ENCODE results near the gene CERS6.

DNA sequence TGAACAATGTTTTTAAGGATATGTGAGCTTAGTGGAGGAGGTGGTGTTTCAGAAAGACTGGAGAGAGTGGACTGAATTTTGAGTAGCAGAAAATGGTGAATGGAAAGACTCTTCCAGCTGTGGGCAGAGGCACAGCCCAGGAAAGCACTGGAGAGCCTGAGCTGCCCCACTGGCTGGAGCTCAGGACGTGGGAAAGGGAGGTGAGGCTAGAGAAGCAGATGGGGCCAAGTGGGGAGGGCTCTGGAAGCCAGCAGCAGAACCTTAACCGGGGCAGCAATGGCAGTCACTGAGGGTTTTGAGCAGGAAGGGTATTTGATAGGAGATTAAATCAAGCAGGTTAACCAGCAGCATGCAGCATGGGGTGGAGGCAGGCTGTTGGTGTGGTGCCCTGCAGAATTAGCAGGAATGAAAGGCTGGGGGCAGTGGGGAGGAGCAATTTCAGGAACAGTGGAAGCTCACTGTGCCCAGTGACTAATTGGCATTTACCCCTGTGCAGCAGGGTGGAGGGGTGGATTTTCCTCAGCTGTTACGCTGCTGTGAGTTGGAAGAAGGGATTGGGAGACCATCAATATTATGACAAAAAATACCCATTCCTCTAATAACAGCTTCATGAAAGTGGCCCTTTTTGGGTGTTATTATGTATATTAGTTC lies 136.2 kb downstream of the CERS6 start:
- TF ChIP-seq, protein P1, sequence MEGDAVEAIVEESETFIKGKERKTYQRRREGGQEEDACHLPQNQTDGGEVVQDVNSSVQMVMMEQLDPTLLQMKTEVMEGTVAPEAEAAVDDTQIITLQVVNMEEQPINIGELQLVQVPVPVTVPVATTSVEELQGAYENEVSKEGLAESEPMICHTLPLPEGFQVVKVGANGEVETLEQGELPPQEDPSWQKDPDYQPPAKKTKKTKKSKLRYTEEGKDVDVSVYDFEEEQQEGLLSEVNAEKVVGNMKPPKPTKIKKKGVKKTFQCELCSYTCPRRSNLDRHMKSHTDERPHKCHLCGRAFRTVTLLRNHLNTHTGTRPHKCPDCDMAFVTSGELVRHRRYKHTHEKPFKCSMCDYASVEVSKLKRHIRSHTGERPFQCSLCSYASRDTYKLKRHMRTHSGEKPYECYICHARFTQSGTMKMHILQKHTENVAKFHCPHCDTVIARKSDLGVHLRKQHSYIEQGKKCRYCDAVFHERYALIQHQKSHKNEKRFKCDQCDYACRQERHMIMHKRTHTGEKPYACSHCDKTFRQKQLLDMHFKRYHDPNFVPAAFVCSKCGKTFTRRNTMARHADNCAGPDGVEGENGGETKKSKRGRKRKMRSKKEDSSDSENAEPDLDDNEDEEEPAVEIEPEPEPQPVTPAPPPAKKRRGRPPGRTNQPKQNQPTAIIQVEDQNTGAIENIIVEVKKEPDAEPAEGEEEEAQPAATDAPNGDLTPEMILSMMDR (IDR thresholded peaks at IDR 0.05; ENCODE audit: low read depth, low read length, missing input control), result no peak
- TF ChIP-seq, protein P2, sequence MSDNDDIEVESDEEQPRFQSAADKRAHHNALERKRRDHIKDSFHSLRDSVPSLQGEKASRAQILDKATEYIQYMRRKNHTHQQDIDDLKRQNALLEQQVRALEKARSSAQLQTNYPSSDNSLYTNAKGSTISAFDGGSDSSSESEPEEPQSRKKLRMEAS (IDR thresholded peaks at IDR 0.05), result no peak
- TF ChIP-seq, protein P3, sequence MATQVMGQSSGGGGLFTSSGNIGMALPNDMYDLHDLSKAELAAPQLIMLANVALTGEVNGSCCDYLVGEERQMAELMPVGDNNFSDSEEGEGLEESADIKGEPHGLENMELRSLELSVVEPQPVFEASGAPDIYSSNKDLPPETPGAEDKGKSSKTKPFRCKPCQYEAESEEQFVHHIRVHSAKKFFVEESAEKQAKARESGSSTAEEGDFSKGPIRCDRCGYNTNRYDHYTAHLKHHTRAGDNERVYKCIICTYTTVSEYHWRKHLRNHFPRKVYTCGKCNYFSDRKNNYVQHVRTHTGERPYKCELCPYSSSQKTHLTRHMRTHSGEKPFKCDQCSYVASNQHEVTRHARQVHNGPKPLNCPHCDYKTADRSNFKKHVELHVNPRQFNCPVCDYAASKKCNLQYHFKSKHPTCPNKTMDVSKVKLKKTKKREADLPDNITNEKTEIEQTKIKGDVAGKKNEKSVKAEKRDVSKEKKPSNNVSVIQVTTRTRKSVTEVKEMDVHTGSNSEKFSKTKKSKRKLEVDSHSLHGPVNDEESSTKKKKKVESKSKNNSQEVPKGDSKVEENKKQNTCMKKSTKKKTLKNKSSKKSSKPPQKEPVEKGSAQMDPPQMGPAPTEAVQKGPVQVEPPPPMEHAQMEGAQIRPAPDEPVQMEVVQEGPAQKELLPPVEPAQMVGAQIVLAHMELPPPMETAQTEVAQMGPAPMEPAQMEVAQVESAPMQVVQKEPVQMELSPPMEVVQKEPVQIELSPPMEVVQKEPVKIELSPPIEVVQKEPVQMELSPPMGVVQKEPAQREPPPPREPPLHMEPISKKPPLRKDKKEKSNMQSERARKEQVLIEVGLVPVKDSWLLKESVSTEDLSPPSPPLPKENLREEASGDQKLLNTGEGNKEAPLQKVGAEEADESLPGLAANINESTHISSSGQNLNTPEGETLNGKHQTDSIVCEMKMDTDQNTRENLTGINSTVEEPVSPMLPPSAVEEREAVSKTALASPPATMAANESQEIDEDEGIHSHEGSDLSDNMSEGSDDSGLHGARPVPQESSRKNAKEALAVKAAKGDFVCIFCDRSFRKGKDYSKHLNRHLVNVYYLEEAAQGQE (IDR thresholded peaks at IDR 0.05), result no peak
- TF ChIP-seq, protein P4, sequence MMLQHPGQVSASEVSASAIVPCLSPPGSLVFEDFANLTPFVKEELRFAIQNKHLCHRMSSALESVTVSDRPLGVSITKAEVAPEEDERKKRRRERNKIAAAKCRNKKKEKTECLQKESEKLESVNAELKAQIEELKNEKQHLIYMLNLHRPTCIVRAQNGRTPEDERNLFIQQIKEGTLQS (IDR thresholded peaks at IDR 0.05), result no peak
- TF ChIP-seq YY1 (IDR thresholded peaks at IDR 0.05), result no peak
- TF ChIP-seq NR2F2 (IDR thresholded peaks at IDR 0.05), result no peak
- no peak for TF ChIP-seq TAF1 (conservative IDR thresholded peaks at IDR 0.05)
- no peak for TF ChIP-seq GABPA (IDR thresholded peaks at IDR 0.05 in 1 of 2, conservative IDR thresholded peaks at IDR 0.05 in 1 of 2)
- no peak for TF ChIP-seq EGR1 (IDR thresholded peaks at IDR 0.05; ENCODE audit: low read depth in 2 of 2)
- no peak for TF ChIP-seq JUND (IDR thresholded peaks at IDR 0.05)
- no peak for TF ChIP-seq RAD21 (IDR thresholded peaks at IDR 0.05)
- no peak for TF ChIP-seq RXRA (IDR thresholded peaks at IDR 0.05)
- no peak for TF ChIP-seq SP1 (IDR thresholded peaks at IDR 0.05)
- no peak for TF ChIP-seq FOXA2 (IDR thresholded peaks at IDR 0.05)

Data from liver (tissue), 3 donors.